ENCODE measurements around the gene NIPAL3.

The NIPAL3 gene

DNA sequence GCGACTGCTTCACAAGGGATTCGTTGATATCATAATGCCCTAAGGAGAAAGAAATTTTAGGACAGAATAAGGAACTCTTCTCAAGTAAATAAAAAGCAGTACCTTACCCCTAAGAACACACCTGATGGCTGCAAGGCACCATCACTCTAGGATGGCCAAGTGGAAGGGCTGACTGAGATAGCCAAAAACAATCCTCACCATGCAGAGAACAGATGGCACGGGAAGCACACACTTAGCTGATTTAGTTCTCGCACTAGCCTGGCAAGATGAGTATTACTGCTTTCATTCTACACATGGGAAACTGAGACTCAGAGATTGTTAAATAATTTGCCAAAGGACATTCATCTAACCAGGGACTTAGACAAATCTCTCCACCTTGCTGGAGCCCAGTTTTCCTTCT lies 45.8 kb upstream of the NIPAL3 start:
- Histone ChIP-seq H3K9ac (ENCODE audit: low read length) (no peak overlapping the region), H3K79me2 (ENCODE audit: insufficient read depth, low read length) (no peaks in the 10 kb centered on the region), H3K27ac (ENCODE audit: low read depth, low read length) (no peak overlapping the region), H3K4me2 (ENCODE audit: low read depth, low read length, poor library complexity, severe bottlenecking) (no peak overlapping the region), H3K9me3 (ENCODE audit: insufficient read depth, low read length) (no peaks in the 10 kb centered on the region), H3K9me2 (replicated peaks; ENCODE audit: insufficient read depth, low read length) (no peaks in the 10 kb centered on the region), H3K27me3 (ENCODE audit: low read length) (no peaks in the 10 kb centered on the region), H4K20me1 (ENCODE audit: low read depth, low read length) (no peaks in the 10 kb centered on the region), H3K36me3 (ENCODE audit: low read length) (no peaks in the 10 kb centered on the region), H3F3A (ENCODE audit: insufficient read depth) (no peaks in the 10 kb centered on the region), H3K4me3 (ENCODE audit: insufficient read depth, low read length, poor library complexity, severe bottlenecking) (no peak overlapping the region), H2AFZ (ENCODE audit: low read depth, low read length, severe bottlenecking) (no peak overlapping the region)
- TF ChIP-seq, protein P1, sequence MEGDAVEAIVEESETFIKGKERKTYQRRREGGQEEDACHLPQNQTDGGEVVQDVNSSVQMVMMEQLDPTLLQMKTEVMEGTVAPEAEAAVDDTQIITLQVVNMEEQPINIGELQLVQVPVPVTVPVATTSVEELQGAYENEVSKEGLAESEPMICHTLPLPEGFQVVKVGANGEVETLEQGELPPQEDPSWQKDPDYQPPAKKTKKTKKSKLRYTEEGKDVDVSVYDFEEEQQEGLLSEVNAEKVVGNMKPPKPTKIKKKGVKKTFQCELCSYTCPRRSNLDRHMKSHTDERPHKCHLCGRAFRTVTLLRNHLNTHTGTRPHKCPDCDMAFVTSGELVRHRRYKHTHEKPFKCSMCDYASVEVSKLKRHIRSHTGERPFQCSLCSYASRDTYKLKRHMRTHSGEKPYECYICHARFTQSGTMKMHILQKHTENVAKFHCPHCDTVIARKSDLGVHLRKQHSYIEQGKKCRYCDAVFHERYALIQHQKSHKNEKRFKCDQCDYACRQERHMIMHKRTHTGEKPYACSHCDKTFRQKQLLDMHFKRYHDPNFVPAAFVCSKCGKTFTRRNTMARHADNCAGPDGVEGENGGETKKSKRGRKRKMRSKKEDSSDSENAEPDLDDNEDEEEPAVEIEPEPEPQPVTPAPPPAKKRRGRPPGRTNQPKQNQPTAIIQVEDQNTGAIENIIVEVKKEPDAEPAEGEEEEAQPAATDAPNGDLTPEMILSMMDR (IDR thresholded peaks at IDR 0.05; ENCODE audit: insufficient read depth, low read length, poor library complexity, severe bottlenecking), result no peak
- TF ChIP-seq EZH2phosphoT487 (conservative IDR thresholded peaks at IDR 0.05; ENCODE audit: low read length), result no peak

DNA sequence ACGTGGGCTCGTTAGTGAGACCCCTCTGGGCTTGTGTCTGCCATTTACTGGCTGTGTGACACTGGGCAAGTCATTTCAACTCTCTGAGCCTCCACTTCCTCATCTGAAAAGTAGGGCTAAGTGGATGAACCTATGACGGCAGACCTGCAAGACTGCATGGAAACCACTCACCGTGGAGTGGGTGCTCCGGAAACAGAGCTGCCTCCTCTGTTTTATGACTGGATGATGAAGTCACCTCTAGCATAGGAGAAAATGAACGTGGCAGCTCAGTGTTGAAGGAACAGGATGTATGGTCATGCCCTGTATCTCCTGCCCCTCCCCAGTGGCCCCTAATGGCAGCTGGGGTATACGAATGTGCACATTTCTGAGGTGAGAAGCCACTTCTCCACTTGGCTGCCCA lies 42.6 kb upstream of the NIPAL3 start:
- Histone ChIP-seq H3F3A (ENCODE audit: insufficient read depth) (no peaks in the 10 kb centered on the region), H3K4me2 (ENCODE audit: low read depth, low read length, poor library complexity, severe bottlenecking) (no peak overlapping the region), H3K79me2 (ENCODE audit: insufficient read depth, low read length) (no peaks in the 10 kb centered on the region), H3K9me2 (replicated peaks; ENCODE audit: insufficient read depth, low read length) (no peaks in the 10 kb centered on the region), H3K27ac (ENCODE audit: low read depth, low read length) (no peak overlapping the region), H3K4me3 (ENCODE audit: insufficient read depth, low read length, poor library complexity, severe bottlenecking) (no peak overlapping the region), H4K20me1 (ENCODE audit: low read depth, low read length) (no peaks in the 10 kb centered on the region), H3K36me3 (ENCODE audit: low read length) (no peaks in the 10 kb centered on the region), H3K9ac (ENCODE audit: low read length) (no peak overlapping the region), H3K9me3 (ENCODE audit: insufficient read depth, low read length) (no peaks in the 10 kb centered on the region), H3K27me3 (ENCODE audit: low read length) (no peaks in the 10 kb centered on the region), H2AFZ (ENCODE audit: low read depth, low read length, severe bottlenecking) (peak overlapping the region; percentile 49)
- TF ChIP-seq, protein P1 (IDR thresholded peaks at IDR 0.05; ENCODE audit: insufficient read depth, low read length, poor library complexity, severe bottlenecking), result no peak
- no peak for TF ChIP-seq EZH2phosphoT487 (conservative IDR thresholded peaks at IDR 0.05; ENCODE audit: low read length)

DNA sequence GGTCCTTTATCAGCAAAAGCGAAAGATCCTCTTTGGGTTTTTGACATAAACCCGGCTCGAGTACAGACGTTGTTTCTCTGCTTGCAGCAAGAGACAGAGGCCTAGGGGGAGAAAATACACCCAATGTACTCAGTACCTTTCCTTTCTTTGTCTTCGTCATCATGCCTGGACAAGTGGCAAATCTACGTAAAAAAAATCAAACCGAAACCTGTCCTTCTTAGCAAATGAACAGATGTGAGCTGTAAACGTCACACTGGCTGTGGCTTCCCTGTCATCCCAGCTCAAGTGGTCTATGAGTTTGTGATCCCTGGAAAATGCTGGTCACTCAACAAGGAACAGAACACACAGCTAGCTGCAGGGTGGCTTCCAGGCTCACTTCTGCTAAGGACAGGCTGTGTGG lies 41.9 kb upstream of the NIPAL3 start:
- Histone ChIP-seq H3K27ac (ENCODE audit: low read depth, low read length) (no peak overlapping the region), H3F3A (ENCODE audit: insufficient read depth) (no peaks in the 10 kb centered on the region), H3K4me3 (ENCODE audit: insufficient read depth, low read length, poor library complexity, severe bottlenecking) (no peak overlapping the region), H3K9ac (ENCODE audit: low read length) (no peak overlapping the region), H2AFZ (ENCODE audit: low read depth, low read length, severe bottlenecking) (no peak overlapping the region), H3K4me2 (ENCODE audit: low read depth, low read length, poor library complexity, severe bottlenecking) (no peak overlapping the region), H4K20me1 (ENCODE audit: low read depth, low read length) (no peaks in the 10 kb centered on the region), H3K9me2 (replicated peaks; ENCODE audit: insufficient read depth, low read length) (no peaks in the 10 kb centered on the region), H3K79me2 (ENCODE audit: insufficient read depth, low read length) (no peaks in the 10 kb centered on the region), H3K9me3 (ENCODE audit: insufficient read depth, low read length) (no peaks in the 10 kb centered on the region), H3K27me3 (ENCODE audit: low read length) (no peaks in the 10 kb centered on the region), H3K36me3 (ENCODE audit: low read length) (no peaks in the 10 kb centered on the region)
- TF ChIP-seq, protein P1 (IDR thresholded peaks at IDR 0.05; ENCODE audit: insufficient read depth, low read length, poor library complexity, severe bottlenecking), result no peak
- no peak for TF ChIP-seq EZH2phosphoT487 (conservative IDR thresholded peaks at IDR 0.05; ENCODE audit: low read length)

Data from SU-DHL-6 (cell line).